KMS-11 (cell line): ENCODE data around the gene ERO1B.
"Not testable (repeated sequence)": the region's sequence is repeated elsewhere in the genome, so short reads cannot be mapped to it uniquely, and the experiment has no call there.

ENCODE experiments used
- H2AFZ ChIP-seq: fragments of 200-600 bp; sonication (generic); 2 replicates; pipeline ENCODE4 v1.6.1; 2016; ENCODE audit warnings: antibody characterized with exemption, mixed run types, low read depth
- H3K27ac ChIP-seq: fragments of 200-600 bp; sonication (generic); 2 replicates; pipeline ENCODE4 v1.6.1; 2016; ENCODE audit warnings: mild to moderate bottlenecking, mixed run types
- H3K27me3 ChIP-seq: fragments of 200-600 bp; sonication (generic); 2 replicates; pipeline ENCODE4 v1.6.1; 2017; ENCODE audit warnings: mild to moderate bottlenecking, low read depth, mixed run types, moderate library complexity; ENCODE audit not compliant: insufficient read depth
- H3K36me3 ChIP-seq: fragments of 200-600 bp; sonication (generic); 2 replicates; pipeline ENCODE4 v1.6.1; 2017; ENCODE audit warnings: mild to moderate bottlenecking, mixed run types; ENCODE audit not compliant: insufficient read depth
- H3K4me1 ChIP-seq: fragments of 200-600 bp; sonication (generic); 2 replicates; pipeline ENCODE4 v1.6.1; 2016; ENCODE audit warnings: mild to moderate bottlenecking, low read depth, mixed run types; ENCODE audit not compliant: poor library complexity, severe bottlenecking
- H3K4me2 ChIP-seq: fragments of 200-600 bp; sonication (generic); 2 replicates; pipeline ENCODE4 v1.7.0; 2016; ENCODE audit warnings: mild to moderate bottlenecking, mixed run types
- H3K4me3 ChIP-seq: fragments of 200-600 bp; sonication (generic); IDR thresholded peaks from 2 replicates; pipeline ENCODE4 v1.6.1; 2017; ENCODE audit warnings: low read depth, low read length, mixed read lengths; ENCODE audit not compliant: insufficient read depth
- H3K79me2 ChIP-seq: fragments of 200-600 bp; sonication (generic); 2 replicates; pipeline ENCODE4 v1.6.1; 2016; ENCODE audit warnings: low read depth, mixed run types; ENCODE audit not compliant: insufficient read depth
- H3K9ac ChIP-seq: fragments of 200-600 bp; sonication (generic); 2 replicates; pipeline ENCODE4 v1.6.1; 2016; ENCODE audit warnings: mild to moderate bottlenecking, mixed run types
- H4K20me1 ChIP-seq: fragments of 200-600 bp; sonication (generic); 2 replicates; pipeline ENCODE4 v1.6.1; 2016; ENCODE audit warnings: mild to moderate bottlenecking, mixed run types; ENCODE audit not compliant: insufficient read depth
- TF ChIP-seq, protein P1 (sequence below): fragments of 200-600 bp; sonication (generic); conservative IDR thresholded peaks from 2 replicates; pipeline ENCODE4 v1.6.1; 2017; ENCODE audit warnings: low read depth, mild to moderate bottlenecking, antibody characterized with exemption, low read length, moderate library complexity, mixed read lengths

Gene ERO1B

DNA sequence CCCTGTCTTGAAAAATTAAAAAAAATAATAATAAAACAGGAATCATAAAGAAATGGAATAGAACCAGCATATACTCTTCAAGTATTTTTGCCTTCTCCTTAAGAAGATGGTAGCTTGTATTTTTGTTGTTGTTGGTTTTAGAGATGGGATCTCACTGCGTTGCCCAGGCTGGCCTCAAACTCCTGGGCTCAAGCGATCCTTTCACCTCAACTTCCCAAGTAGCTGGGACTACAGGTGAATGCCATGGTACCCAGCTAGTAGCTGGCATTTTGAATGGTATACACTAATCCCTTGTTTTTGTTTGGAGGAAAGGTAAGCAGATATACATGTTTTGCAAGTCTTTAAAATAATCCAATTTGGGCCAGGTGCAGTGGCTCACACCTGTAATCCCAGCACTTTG lies 34.7 kb upstream of the ERO1B start:
- Histone ChIP-seq H3K4me1 (no peaks in the 10 kb centered on the region), H4K20me1 (no peaks in the 10 kb centered on the region), H3K27me3 (no peaks in the 10 kb centered on the region), H3K9ac (no peak overlapping the region), H3K36me3 (no peaks in the 10 kb centered on the region), H3K79me2 (no peaks in the 10 kb centered on the region), H2AFZ (no peak overlapping the region), H3K4me2 (no peak overlapping the region), H3K4me3 (no peak overlapping the region), H3K27ac (no peak overlapping the region)
- TF ChIP-seq, protein P1, sequence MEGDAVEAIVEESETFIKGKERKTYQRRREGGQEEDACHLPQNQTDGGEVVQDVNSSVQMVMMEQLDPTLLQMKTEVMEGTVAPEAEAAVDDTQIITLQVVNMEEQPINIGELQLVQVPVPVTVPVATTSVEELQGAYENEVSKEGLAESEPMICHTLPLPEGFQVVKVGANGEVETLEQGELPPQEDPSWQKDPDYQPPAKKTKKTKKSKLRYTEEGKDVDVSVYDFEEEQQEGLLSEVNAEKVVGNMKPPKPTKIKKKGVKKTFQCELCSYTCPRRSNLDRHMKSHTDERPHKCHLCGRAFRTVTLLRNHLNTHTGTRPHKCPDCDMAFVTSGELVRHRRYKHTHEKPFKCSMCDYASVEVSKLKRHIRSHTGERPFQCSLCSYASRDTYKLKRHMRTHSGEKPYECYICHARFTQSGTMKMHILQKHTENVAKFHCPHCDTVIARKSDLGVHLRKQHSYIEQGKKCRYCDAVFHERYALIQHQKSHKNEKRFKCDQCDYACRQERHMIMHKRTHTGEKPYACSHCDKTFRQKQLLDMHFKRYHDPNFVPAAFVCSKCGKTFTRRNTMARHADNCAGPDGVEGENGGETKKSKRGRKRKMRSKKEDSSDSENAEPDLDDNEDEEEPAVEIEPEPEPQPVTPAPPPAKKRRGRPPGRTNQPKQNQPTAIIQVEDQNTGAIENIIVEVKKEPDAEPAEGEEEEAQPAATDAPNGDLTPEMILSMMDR: no peak

DNA sequence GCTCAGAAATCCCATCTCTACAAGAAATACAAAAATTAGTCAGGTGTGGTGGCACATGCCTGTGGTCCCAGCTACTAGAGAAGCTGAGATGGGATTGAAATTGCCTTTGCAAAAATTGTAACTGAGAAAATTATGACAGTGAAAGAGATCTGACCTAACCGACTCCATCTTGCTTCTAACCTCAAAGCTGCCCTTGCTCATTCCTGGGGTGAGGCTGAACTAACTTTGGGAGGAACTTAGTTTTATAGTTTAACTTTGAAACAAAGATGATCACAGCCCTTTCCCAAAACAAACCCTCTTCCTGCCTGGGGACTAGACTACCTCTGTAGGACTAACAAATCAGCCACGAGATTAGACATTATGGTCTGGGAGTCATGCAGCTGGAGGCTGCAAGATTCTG lies 33.8 kb upstream of the ERO1B start:
- TF ChIP-seq, protein P1: no peak
- Histone ChIP-seq H3K4me3 (no peak overlapping the region), H3K27me3 (no peaks in the 10 kb centered on the region)

DNA sequence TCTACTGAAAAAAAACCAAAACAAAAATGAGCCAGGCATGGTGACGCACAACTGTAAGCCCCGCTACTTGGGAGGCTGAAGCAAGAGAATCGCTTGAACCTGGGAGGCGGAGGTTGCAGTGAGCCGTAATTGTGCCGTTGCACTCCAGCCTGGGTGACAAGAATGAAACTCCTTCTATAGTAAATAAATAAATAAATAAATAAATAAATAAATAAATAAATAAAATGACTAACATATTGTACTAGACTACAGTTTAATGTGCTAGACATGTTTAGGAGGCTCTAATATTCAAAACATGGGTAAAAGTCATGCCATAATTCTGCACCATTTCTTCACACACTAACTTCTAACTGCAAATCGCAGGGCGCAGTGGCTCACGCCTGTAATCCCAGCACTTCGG lies 33.3 kb upstream of the ERO1B start:
- Histone ChIP-seq H3K9ac (no peak overlapping the region), H4K20me1 (no peaks in the 10 kb centered on the region), H3K4me3 (no peak overlapping the region), H3K4me1 (no peaks in the 10 kb centered on the region), H3K27ac (no peak overlapping the region), H3K79me2 (no peaks in the 10 kb centered on the region), H3K36me3 (no peaks in the 10 kb centered on the region), H2AFZ (no peak overlapping the region), H3K4me2 (no peak overlapping the region), H3K27me3 (no peaks in the 10 kb centered on the region)
- TF ChIP-seq, protein P1: no peak

More for the DNA sequence above, 33.8 kb upstream of the ERO1B start:
- Histone ChIP-seq H3K4me2 (no peak overlapping the region), H4K20me1 (no peaks in the 10 kb centered on the region), H3K36me3 (no peaks in the 10 kb centered on the region), H3K79me2 (no peaks in the 10 kb centered on the region), H3K4me1 (no peaks in the 10 kb centered on the region), H3K27ac (no peak overlapping the region), H3K9ac (no peak overlapping the region), H2AFZ (no peak overlapping the region)

DNA sequence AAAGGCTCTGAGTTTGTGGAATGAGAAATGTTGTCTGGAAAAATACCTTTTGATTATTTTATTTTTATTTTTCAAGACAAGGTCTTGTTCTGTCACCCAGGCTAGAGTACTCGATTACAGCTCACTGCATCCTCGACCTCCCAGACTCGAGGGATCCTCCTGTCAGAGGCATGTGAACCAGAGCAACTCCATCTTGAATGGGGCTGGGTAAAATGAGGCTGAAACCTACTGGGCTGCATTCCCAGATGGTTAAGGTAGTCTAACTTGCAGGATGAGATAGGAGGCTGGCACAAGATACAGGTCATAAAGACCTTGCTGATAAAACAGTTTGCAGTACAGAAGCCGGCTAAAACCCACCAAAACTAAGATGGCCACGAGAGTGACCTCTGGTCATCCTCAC lies 32.3 kb upstream of the ERO1B start:
- not testable (repeated sequence) for H3K79me2 ChIP-seq, H3K27ac ChIP-seq, H3K4me2 ChIP-seq, H3K9ac ChIP-seq, H3K27me3 ChIP-seq, H4K20me1 ChIP-seq, H3K4me3 ChIP-seq, H3K4me1 ChIP-seq, H2AFZ ChIP-seq, H3K36me3 ChIP-seq

DNA sequence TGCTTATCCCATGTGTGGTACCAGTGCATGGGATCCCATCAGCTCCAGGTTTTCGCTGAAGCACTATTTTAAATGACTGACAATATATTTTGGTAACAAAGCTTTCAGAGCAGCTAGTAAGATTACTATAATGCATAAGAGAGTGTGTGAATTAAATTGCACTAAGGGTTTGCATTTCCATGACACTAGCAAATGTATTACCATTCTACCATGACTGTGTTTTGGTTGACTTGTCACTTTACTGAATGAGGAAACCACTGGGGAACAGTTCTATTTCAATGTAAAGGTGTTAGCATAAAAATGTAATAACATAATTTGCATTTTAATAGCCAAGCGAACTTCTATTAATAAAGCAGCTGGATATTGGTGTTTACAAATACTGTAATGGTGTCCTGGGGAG lies 31.7 kb upstream of the ERO1B start:
- no peak overlapping the region for H2AFZ ChIP-seq
- H3K27ac ChIP-seq: no peak overlapping the region
- H3K79me2 ChIP-seq: no peaks in the 10 kb centered on the region
- H3K9ac ChIP-seq: no peak overlapping the region
- no peaks in the 10 kb centered on the region for H3K4me1 ChIP-seq
- H4K20me1 ChIP-seq: no peaks in the 10 kb centered on the region
- H3K4me2 ChIP-seq: no peak overlapping the region
- H3K4me3 ChIP-seq: no peak overlapping the region
- TF ChIP-seq, protein P1: no peak
- H3K36me3 ChIP-seq: no peaks in the 10 kb centered on the region
- H3K27me3 ChIP-seq: no peaks in the 10 kb centered on the region
